Measurements from ENCODE around the gene KCTD1.
A peak's percentile ranks its signal among the peaks of the same experiment; 100 is the strongest.

KCTD1 gene

GRCh38 chr18:26407736-26408601 lies 140.4 kb downstream of the KCTD1 start:
- H3K4me3 ChIP-seq (ENCODE audit: low read length): no peak overlapping the region
- DNase-seq (ENCODE audit: low read depth): no peak
- TF ChIP-seq CTCF (conservative IDR thresholded peaks at IDR 0.05; ENCODE audit: low read length): no peak

GRCh38 chr18:26406854-26407517 lies 141.4 kb downstream of the KCTD1 start:
- no peak for DNase-seq (ENCODE audit: low read depth)
- H3K4me3 ChIP-seq (ENCODE audit: low read length): no peak overlapping the region
- TF ChIP-seq CTCF (conservative IDR thresholded peaks at IDR 0.05; ENCODE audit: low read length): no peak

- no peak for TF ChIP-seq CTCF (conservative IDR thresholded peaks at IDR 0.05; ENCODE audit: low read length)
Measured at GRCh38 chr18:26406324-26406723, 142.0 kb downstream of the KCTD1 start.

GRCh38 chr18:26405190-26405801 lies 143.1 kb downstream of the KCTD1 start:
- peak; percentile 67 for TF ChIP-seq CTCF (conservative IDR thresholded peaks at IDR 0.05; ENCODE audit: low read length)
- H3K4me3 ChIP-seq (ENCODE audit: low read length): no peak overlapping the region
- peak; percentile 65 for DNase-seq (ENCODE audit: low read depth)

More at GRCh38 chr18:26406324-26406723, 142.0 kb downstream of the KCTD1 start:
- no peak overlapping the region for H3K4me3 ChIP-seq (ENCODE audit: low read length)
- DNase-seq (ENCODE audit: low read depth): no peak
